Stimulated activated CD4-positive, alpha-beta T cell treated with anti-CD3 and anti-CD28 coated beads, TNF-alpha, amount 100 ng/mL, for 48 hours (primary cell): Measurements from ENCODE around the gene SUSD3.
"Not testable (repeated sequence)": the region's sequence is repeated elsewhere in the genome, so short reads cannot be mapped to it uniquely, and the experiment has no call there.

Experiments
- DNase-seq, 3 donors: peaks; one replicate each; pipeline ENCODE4 v3.0.0-alpha.2; 2020; ENCODE audit warnings: low read depth in 3 of 3

SUSD3 gene

GRCh38 chr9:93058355-93059010 is at the start of gene SUSD3:
Gene SUSD3 (plus strand): TSS chr9:93058701. CDS start chr9:93058743, 42 bp downstream.
- peak in 2 of 3 donors; percentile 40 to 74 for DNase-seq

DNA sequence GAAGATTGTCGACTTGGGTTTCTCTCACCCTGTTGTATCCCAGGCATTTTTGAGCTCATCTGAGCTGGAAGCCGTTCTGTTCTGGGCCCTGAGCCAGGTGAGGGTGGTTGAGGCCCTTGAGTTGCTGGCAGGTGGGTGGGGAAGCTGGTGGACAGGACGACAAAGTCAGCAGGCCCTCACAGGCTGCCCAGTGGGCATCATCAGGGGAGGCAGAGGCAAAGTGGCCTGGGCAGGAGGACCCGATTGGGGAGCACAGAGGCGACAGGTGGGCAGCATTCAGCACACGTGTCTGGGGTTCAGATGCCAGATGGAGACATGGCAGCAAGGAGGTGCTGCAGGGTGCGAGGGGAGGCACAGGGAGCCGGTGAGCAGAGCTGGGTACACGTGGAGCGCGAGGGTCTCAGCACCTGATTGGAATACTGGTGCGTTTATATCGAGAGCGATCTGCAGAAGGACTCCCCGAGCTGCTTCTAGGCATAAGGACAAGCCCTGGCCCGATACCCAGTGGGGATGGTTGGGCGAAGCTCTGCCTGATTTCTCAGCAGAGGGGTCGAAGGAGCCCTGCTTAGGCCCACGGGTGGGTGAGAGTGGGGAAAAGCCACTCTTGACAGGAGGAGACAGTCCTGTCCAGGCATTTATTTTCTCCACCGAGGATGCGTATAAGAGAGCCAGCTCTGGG is 49.0 kb upstream of the SUSD3 start:
- DNase-seq = no peak

DNA sequence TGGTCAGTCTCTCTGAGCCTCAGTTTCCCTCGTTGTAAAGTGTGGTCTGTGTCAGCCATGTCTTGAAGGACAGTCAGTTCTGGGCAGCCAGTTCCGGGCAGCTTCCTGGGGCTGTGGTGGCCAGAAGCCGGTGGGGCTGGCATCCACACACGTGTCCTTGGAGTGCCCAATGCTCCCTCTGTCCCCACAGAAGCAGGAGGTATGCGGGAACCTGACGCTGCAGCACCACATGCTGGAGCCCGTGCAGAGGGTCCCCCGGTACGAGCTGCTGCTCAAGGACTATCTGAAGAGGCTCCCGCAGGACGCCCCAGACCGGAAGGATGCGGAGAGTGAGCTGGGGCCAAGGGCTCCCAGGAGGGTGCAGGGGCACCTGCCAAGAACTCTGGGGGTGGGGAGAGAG is 48.4 kb upstream of the SUSD3 start:
- DNase-seq = no peak

DNA sequence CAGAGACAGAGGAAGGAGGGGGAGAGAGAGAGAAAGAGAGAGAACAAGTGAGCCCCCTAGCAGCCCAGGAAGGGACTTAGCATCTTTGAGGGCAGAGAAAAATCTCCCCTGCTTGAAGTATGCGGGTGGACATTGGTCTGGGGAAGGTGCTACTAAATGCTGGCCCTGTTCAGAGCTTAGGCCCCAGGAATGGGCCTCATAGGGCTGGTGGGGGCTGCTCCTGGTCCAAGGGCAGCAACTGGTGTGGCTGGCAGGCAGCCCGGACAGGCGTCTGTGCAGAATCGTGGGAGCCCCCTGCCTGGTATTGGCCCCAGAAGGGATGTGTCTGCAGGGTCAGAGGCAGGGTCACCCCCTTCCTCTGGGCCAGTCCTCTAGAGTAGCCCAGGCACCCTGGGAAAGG is 47.8 kb upstream of the SUSD3 start:
- DNase-seq = no peak

DNA sequence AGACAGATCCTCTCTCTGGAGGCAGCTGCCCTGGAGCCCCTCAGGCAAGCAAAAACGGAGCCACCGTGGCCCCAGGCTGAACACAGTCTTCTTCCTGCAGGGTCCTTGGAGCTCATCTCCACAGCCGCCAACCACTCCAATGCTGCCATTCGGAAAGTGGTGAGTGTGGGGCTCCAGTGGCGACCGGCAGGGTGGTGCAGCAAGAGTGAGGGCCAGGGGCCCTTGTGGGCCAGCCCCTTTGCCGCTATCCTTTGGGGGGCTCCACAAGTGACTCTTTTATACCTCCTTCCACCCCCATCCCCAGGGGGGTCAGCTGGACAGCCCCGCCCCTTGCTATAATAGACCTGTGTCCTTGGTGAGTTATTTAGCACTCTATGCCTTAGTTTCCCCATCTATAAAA is 47.4 kb upstream of the SUSD3 start:
- no peak for DNase-seq

DNA sequence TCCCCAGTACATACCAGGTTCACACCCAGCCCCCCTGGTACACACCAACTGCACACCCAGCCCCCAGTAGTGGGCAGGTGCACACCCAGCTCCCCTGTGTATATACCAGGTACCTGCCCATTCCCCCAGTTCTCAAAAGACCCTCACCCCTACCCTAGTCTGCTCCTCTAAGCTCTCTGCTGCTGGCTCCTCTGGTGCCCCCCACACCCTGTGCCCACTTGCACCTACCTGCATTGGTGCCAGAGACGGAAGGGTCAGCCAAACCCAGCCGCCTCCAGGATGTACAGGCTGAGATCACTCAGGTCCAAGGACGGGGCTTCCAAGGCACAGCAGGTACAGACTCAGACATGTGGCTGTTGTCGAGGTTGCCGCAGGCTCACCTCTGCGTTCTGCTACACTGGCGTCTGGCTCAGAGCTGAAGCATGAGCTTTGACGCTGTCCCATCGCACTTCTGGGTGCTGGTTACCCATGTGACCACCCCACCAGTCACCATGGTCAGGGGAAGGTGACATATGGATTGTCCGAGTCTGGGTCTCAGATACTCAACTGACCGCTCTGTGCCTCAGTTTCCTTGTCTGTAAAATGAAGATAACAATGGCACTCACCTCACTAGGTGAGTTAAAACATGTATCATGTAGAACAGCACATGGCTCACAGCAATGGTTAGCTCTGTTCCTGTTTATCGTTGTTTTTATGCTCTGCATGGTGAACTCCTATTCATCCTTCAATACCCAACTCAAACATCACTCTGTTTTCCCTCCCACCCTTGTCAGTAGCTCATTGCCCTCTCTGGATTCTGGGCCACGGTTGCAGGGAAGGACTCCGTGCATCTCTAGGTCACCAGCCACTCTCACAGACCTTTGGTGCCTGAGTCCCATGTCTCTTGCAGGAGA is 45.3 kb upstream of the SUSD3 start:
- DNase-seq = no peak

- no peak for DNase-seq
These were observed 44.5 kb upstream of the SUSD3 start for GRCh38 chr9:93013856-93014582.

DNA sequence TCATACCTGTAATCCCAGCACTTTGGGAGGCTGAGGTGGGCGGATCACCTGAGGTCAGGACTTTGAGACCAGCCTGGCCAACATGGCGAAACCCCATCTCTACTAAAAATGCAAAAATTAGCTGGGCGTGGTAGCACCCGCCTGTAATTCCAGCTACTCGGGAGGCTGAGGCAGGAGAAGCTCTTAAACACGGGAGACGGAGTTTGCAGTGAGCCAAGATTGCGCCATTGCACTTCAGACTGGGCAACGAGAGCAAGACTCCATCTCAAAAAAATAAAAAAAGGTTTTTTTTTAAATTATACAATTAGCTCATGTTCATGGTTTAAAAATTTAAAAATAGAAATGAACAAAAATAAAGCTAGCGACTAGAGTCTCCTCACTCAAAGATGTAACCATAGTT is 43.3 kb upstream of the SUSD3 start:
- not testable (repeated sequence) for DNase-seq

GRCh38 chr9:93017621-93018020 is 40.9 kb upstream of the SUSD3 start:
- no peak for DNase-seq

DNA sequence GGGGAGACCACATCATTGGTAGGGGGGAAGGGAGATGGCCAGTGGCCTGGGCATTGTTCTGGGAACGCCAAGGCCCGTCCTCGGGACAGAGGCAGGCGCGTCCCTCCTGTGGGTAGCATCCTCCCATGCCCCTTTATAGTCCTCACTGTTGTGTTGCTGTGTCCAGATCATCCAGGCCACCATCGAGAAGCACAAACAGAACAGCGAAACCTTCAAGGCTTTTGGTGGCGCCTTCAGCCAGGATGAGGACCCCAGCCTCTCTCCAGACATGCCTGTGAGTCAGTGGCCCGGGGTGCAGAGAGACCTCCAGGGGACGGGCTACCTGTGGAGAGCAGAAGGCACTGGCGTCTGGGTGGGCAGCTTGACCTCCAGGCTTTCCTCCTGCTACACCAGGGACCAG is 38.4 kb upstream of the SUSD3 start:
- DNase-seq = no peak

- no peak for DNase-seq
These were observed 37.5 kb upstream of the SUSD3 start for GRCh38 chr9:93020771-93021670.

DNA sequence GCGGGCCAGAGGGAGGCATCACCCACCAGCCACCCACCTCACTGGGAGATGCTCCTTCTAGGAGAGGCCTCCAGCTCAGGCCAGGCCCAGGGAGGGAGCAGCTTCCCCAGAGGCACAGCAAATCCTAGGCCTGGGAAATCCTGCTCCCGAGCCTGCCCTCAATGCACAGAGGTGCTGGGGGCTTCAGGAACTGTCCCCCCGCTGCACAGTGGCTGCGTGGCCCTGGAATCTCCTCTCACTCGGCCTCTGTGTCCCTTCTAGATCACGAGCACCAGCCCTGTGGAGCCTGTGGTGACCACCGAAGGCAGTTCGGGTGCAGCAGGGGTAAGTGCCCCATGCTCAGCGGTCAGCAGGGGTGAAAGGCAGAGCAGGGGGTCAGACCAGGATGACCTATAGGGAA is 36.4 kb upstream of the SUSD3 start:
- no peak for DNase-seq

- DNase-seq = no peak
These were observed 35.6 kb upstream of the SUSD3 start for GRCh38 chr9:93022721-93023520.

- DNase-seq = no peak
These were observed 35.0 kb upstream of the SUSD3 start for GRCh38 chr9:93023521-93023815.

DNA sequence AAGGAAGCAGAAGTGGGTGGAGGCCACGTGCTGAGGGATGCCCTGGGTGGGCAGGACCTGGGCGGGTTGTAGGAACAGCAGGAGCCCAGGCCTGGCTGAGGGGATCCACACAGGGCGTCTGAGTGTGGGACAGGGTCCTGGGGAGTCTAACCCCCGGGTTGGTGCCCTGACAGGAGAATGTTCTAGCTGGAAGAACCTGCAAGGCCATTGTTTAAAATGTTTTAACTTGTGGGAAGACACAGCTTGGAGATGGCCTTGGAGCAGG is 33.9 kb upstream of the SUSD3 start:
- no peak for DNase-seq

- DNase-seq = no peak
These were observed 33.4 kb upstream of the SUSD3 start for GRCh38 chr9:93024986-93025630.

DNA sequence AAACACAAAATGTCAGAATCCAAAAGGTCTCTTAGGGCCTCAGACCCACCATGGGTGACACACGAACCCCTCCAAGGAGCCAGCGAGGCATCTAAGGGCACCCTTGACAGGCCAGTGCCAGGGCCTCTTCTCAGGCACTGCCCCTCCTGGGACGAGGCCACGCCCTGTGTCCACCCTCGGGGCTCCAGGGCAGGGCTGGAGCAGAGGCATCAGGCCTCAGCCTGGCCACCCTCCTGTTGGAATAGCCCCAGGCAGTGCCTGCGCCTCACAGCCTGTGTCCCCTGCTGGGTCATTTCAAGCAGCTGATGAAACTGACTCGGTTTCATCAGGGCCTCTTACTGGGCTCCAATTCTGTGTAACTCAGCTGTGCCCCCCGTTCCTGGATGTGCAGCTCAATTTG is 32.8 kb upstream of the SUSD3 start:
- no peak for DNase-seq

- DNase-seq = no peak
These were observed 31.9 kb upstream of the SUSD3 start for GRCh38 chr9:93026640-93027039.

- no peak for DNase-seq
These were observed 30.8 kb upstream of the SUSD3 start for GRCh38 chr9:93027750-93028149.

DNA sequence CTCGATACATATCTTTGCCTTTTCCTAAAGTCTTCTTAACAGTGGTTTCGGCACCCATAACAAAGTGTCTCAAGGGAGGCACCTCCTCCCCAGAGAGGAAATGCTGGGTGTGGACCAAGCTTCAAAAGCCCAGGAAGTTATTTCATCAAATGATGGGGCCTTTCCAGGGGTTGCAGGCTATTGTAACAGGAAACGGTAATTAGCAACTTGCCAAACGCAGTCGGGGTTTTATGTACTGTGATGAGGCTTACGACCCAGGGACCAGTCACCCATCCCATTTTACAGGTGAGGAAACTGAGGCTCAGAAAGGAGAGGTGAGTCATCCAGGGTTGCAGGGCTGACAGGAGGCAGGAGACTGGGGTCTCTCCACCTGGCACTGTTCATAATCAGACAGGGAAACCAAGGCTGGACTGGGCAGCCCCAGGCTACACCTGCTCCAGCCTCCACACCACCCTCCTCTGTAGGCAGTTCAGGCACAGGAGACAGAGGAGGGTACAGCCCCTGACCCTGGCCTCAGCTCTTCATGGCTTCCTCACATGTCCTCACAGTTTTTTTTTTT is 30.0 kb upstream of the SUSD3 start:
- DNase-seq = peak; percentile 22 to 27 (median 25)
